HepG2 (cell line): ENCODE measurements around the gene SLC51B. TPM values are rescaled to one million over a fixed set of nuclear protein-coding genes. Genes with fewer than 3 reads are reported as not detected.

Experiments
- ATAC-seq: fragments of 200-7000 bp; cut with Tn5 transposase; 3 replicates; pipeline ENCODE4 v1.9.1; 2020; ENCODE audit warnings: mild to moderate bottlenecking, moderate library complexity
- BruUV-seq: library from RNA; stranded (reverse); fragments of 400-500 nt; replicated peaks from 2 replicates; lab custom pipeline; 2021; lab: Mats Ljungman, UMichigan
- CTCF ChIA-PET: fragments of 300-600 bp; formaldehyde crosslinking; extraction: SDS; loops from one replicate; lab custom pipeline; 2021; ENCODE audit warnings: low total read pairs, inconsistent platforms, low intra/inter-chr PET ratio; lab: Yijun Ruan, JAX
- POLR2A ChIA-PET: fragments of 350-600 bp; sonication (Branson Sonifier 250); formaldehyde crosslinking; loops from one replicate; lab custom pipeline; 2020; ENCODE audit warnings: antibody characterized with exemption, inconsistent platforms; lab: Yijun Ruan, JAX
- DNase-seq: peaks from one replicate; pipeline ENCODE4 v3.0.0-alpha.2; 2015; ENCODE audit warnings: low spot score
- FAIRE-seq: peaks from 3 replicates; lab custom pipeline; 2011; peaks lifted over from hg19 to GRCh38; lab: Jason Lieb, UNC
- H2AFZ ChIP-seq: one replicate; pipeline ENCODE4 v1.6.1; 2011; ENCODE audit warnings: low read length, inconsistent platforms
- H3K27ac ChIP-seq: fragments of 300-600 bp; 3 replicates; pipeline ENCODE4 v1.8.0; 2011; ENCODE audit warnings: mixed run types, mild to moderate bottlenecking, mixed read lengths, low read length, inconsistent platforms; ENCODE audit not compliant: insufficient read depth; ENCODE audit errors: extremely low read length
- H3K27me3 ChIP-seq, 2 experiments: fragments of 200-600 bp in 1 of 2; 2 replicates in 1 of 2; 3 replicates in 1 of 2; pipeline versions ENCODE4 v1.6.0 to v1.8.0; 2011; ENCODE audit warnings: low read length in 2 of 2, mild to moderate bottlenecking in 2 of 2, moderate library complexity in 2 of 2, inconsistent platforms in 1 of 2; ENCODE audit not compliant: insufficient read depth in 2 of 2, control insufficient read depth in 1 of 2
- H3K36me3 ChIP-seq, 2 experiments: fragments of 200-600 bp in 1 of 2; replicated peaks in 1 of 2; 2 replicates in 1 of 2; 3 replicates in 1 of 2; pipeline versions ENCODE4 v1.5.1 to v1.8.0; 2011; ENCODE audit warnings: low read length in 2 of 2, inconsistent platforms in 1 of 2; ENCODE audit not compliant: insufficient read depth in 2 of 2, control insufficient read depth in 1 of 2
- H3K4me1 ChIP-seq: 2 replicates; pipeline ENCODE4 v1.5.1; 2012; ENCODE audit warnings: low read length, inconsistent platforms; ENCODE audit not compliant: insufficient read depth
- H3K4me2 ChIP-seq: 2 replicates; pipeline ENCODE4 v1.6.0; 2011; ENCODE audit warnings: low read depth, low read length, inconsistent platforms
- H3K4me3 ChIP-seq, 3 experiments: fragments of 200-600 bp in 1 of 3; sonication (generic), shearing (Covaris generic) in 1 of 3; replicated peaks in 1 of 3; 2 replicates each; pipeline ENCODE4 v1.5.1; 2011 to 2016; ENCODE audit warnings: low read length in 3 of 3, inconsistent platforms in 2 of 3, low read depth in 2 of 3, mild to moderate bottlenecking in 2 of 3, control low read depth in 1 of 3, mixed read lengths in 1 of 3; ENCODE audit not compliant: insufficient read depth in 1 of 3
- H3K79me2 ChIP-seq: one replicate; pipeline ENCODE4 v1.6.1; 2011; ENCODE audit warnings: low read length, inconsistent platforms; ENCODE audit not compliant: insufficient read depth
- H3K9ac ChIP-seq: 2 replicates; pipeline ENCODE4 v1.6.0; 2011; ENCODE audit warnings: mild to moderate bottlenecking, low read depth, low read length, inconsistent platforms; ENCODE audit not compliant: insufficient read depth
- H3K9me3 ChIP-seq: 2 replicates; pipeline ENCODE4 v1.5.1; 2012; ENCODE audit warnings: mild to moderate bottlenecking, low read length
- H4K20me1 ChIP-seq: 2 replicates; pipeline ENCODE4 v1.6.0; 2011; ENCODE audit warnings: inconsistent platforms, mild to moderate bottlenecking, low read length, moderate library complexity; ENCODE audit not compliant: insufficient read depth
- ADNP ChIP-seq: sonication (generic); formaldehyde crosslinking; IDR thresholded peaks from 2 replicates; pipeline ENCODE4 v1.4.0; 2020; ENCODE audit warnings: missing genetic modification reagents
- CC2D1A ChIP-seq: sonication (generic); formaldehyde crosslinking; IDR thresholded peaks from 2 replicates; pipeline ENCODE4 v1.8.1; 2023; ENCODE audit warnings: mild to moderate bottlenecking, missing genetic modification reagents
- DBP ChIP-seq: sonication (generic); formaldehyde crosslinking; IDR thresholded peaks from 2 replicates; pipeline ENCODE4 v1.4.0; 2020; ENCODE audit warnings: missing genetic modification reagents; ENCODE audit errors: not compliant biosample characterization
- ELF4 ChIP-seq: sonication (generic); formaldehyde crosslinking; IDR thresholded peaks from 2 replicates; pipeline ENCODE4 v1.5.0; 2020; ENCODE audit warnings: missing genetic modification reagents, mild to moderate bottlenecking, moderate library complexity, borderline replicate concordance
- GABPA ChIP-seq, 2 experiments: IDR thresholded peaks; 2 replicates each; pipeline ENCODE4 v1.6.1; 2011 to 2016; ENCODE audit warnings: low read depth in 2 of 2, low read length in 1 of 2, missing biosample characterization in 1 of 2, missing genetic modification characterization in 1 of 2
- GABPB1 ChIP-seq: IDR thresholded peaks from 2 replicates; pipeline ENCODE4 v1.6.1; 2016; ENCODE audit warnings: mild to moderate bottlenecking, missing genetic modification reagents, moderate library complexity, missing compliant biosample characterization
- HCFC1 ChIP-seq: fragments of 150-350 bp; IDR thresholded peaks from 2 replicates; pipeline ENCODE4 v1.6.1; 2014; ENCODE audit warnings: low read depth, low read length
- HHEX ChIP-seq: IDR thresholded peaks from 2 replicates; pipeline ENCODE4 v1.6.1; 2016; ENCODE audit warnings: control low read depth
- NKX3-1 ChIP-seq: sonication (generic); formaldehyde crosslinking; IDR thresholded peaks from 2 replicates; pipeline ENCODE4 v1.5.0; 2020; ENCODE audit warnings: missing genetic modification reagents
- NR2C2 ChIP-seq: sonication (generic); formaldehyde crosslinking; IDR thresholded peaks from 2 replicates; pipeline ENCODE4 v1.4.0; 2020; ENCODE audit warnings: missing genetic modification reagents, mild to moderate bottlenecking, moderate library complexity, borderline replicate concordance
- PHF21A ChIP-seq: sonication (generic); formaldehyde crosslinking; IDR thresholded peaks from 2 replicates; pipeline ENCODE4 v1.5.0; 2020; ENCODE audit warnings: mild to moderate bottlenecking, missing genetic modification reagents
- SRSF4 ChIP-seq: fragments of 200-400 bp; formaldehyde crosslinking; IDR thresholded peaks from one replicate; pipeline ENCODE4 v1.6.1; 2018; ENCODE audit warnings: mild to moderate bottlenecking, low read depth, low read length, moderate library complexity; ENCODE audit not compliant: poor library complexity, severe bottlenecking
- ZBTB1 ChIP-seq: sonication (generic); formaldehyde crosslinking; IDR thresholded peaks from 2 replicates; pipeline ENCODE4 v1.4.0; 2020; ENCODE audit warnings: missing genetic modification reagents, borderline replicate concordance
- ZBTB7A ChIP-seq: sonication (generic); formaldehyde crosslinking; IDR thresholded peaks from 2 replicates; pipeline ENCODE4 v1.8.0; 2022; ENCODE audit warnings: mild to moderate bottlenecking, missing genetic modification reagents
- ZBTB7B ChIP-seq: sonication (generic); formaldehyde crosslinking; IDR thresholded peaks from 2 replicates; pipeline ENCODE4 v1.4.0; 2020; ENCODE audit warnings: missing genetic modification reagents
- ZFP90 ChIP-seq: sonication (generic); formaldehyde crosslinking; IDR thresholded peaks from 2 replicates; pipeline ENCODE4 v1.8.0; 2022; ENCODE audit warnings: missing genetic modification reagents, mild to moderate bottlenecking, inconsistent platforms, borderline replicate concordance
- ZNF263 ChIP-seq: sonication (generic); formaldehyde crosslinking; IDR thresholded peaks from 2 replicates; pipeline ENCODE4 v1.4.0; 2020; ENCODE audit warnings: missing genetic modification reagents
- ZNF616 ChIP-seq: sonication (generic); formaldehyde crosslinking; IDR thresholded peaks from 2 replicates; pipeline ENCODE4 v1.5.0; 2020; ENCODE audit warnings: low read depth, mild to moderate bottlenecking, missing genetic modification reagents
- WGBS: methylation state at CpG from one replicate; pipeline ENCODE4 v1.1.6; 2017; ENCODE audit warnings: low lambda C conversion rate; 5-methylcytosine and 5-hydroxymethylcytosine counted together
- in situ Hi-C: cut with HindIII; loops from 2 replicates; pipeline ENCODE4 v1.10.0; 2017; ENCODE audit warnings: low pct_unique_long_range_greater_than_20kb; ENCODE audit not compliant: extremely low pct_ligation_motif_present
- intact Hi-C: fragments of 100-400 bp; cut with micrococcal nuclease; formaldehyde crosslinking; loops from one replicate; pipeline ENCODE4 v1.10.0; 2022; ENCODE audit not compliant: unreplicated experiment
- polyA plus RNA-seq, 8 experiments: library from polyadenylated mRNA; depleted of rRNA in 3 of 8; stranded (reverse) in 7 of 8; unstranded in 1 of 8; fragments of >200 nt; fragmentation: Illumina TruSeq in 4 of 8; extraction: Trizol in 4 of 8; gene quantifications; 2 replicates each; pipeline versions ENCODE4 v1.2.1 to v1.2.3, GENCODE V29; 2011 to 2016; ENCODE audit warnings: low read depth in 4 of 8, missing spikeins in 1 of 8, mixed read lengths in 1 of 8; ENCODE audit not compliant: insufficient read depth in 1 of 8
- total RNA-seq, 5 experiments: library from RNA; depleted of rRNA; stranded (reverse); fragments of >200 nt; fragmentation: Illumina TruSeq; extraction: Trizol; gene quantifications; 2 replicates each; pipeline ENCODE4 v1.2.3, GENCODE V29; 2016; ENCODE audit warnings: low read depth in 1 of 5
- TF ChIP-seq, protein P1 (sequence below): sonication (generic); formaldehyde crosslinking; IDR thresholded peaks from 2 replicates; pipeline ENCODE4 v1.4.0; 2020; ENCODE audit warnings: missing genetic modification reagents
- TF ChIP-seq, protein P2 (sequence below): sonication (generic); formaldehyde crosslinking; IDR thresholded peaks from 2 replicates; pipeline ENCODE4 v1.4.0; 2020; ENCODE audit warnings: missing genetic modification reagents

Gene SLC51B
- total and polyA plus RNA-seq, 2 of the 13 experiments (the other 11 are each of a cell fraction or from before 2014, with no cell fraction given), result 14.9 to 17.1 TPM

DNA sequence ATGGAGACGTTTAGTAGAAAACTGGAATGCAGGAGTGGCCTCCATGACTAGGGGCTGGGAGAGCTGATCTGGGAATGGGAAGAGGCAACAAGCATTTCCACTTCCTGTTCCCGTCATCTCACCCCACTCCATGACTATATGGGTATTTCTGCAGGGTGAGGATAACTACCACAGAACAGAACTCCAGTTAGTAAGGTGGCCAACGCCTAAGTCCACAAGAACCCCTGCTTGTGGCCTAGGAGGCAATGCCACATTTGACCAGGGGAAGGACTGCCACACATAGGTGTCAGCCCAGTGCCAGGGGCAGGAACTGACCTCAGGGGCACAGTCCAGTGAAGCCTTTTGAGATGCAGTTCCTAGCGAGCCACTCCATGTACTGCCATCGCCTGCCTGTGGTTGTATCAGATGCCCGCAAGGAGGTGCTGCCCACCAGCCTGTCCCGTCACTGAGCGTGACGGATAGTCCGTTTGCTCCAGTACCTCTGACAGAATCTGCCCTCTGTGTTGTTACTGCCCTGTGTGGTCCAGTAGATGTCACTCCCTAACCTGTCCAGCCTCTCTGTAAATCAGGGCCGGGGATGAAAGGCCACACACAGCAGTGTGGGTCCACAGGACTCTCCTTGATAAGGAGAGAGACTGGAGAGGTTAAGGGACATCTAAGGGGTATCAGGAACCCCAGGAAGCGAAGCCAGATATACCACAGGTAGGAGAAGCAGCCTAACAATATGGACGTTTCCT lies 12.2 kb upstream of the SLC51B start:
- FAIRE-seq (peak; percentile 97), DNase-seq (peak; percentile 95), ATAC-seq (peak; percentile 94)
- Histone ChIP-seq H4K20me1 (no peaks in the 10 kb centered on the region), H3K36me3 (no peaks in the 10 kb centered on the region), H2AFZ (peak overlapping the region; percentile 82), H3K9me3 (no peaks in the 10 kb centered on the region), H3K4me2 (peak overlapping the region; percentile 70), H3K9ac (peak overlapping the region; percentile 23; the same call in 1 of the 2 replicates), H3K27ac (peak overlapping the region; percentile 31), H3K27me3 (no peaks in the 10 kb centered on the region; a peak in 1 of 5 replicates), H3K4me1 (peaks cover 64% of the 10 kb centered on the region), H3K79me2 (peaks cover 10% of the 10 kb centered on the region), H3K4me3 (peak overlapping the region; percentile 32 to 52 (median 34); a peak in 5 of 6 replicates)
- ChIA-PET CTCF (interaction anchor here (0.7 to 3.1 kb wide), 14 partner anchors 18 to 302 kb away, joined by 3 to 56 read pairs (median 5); no protein-coding TSS in a partner anchor), POLR2A (interaction anchor here (0.7 to 1.5 kb wide), 6 partner anchors 12 to 267 kb away, joined by 3 to 7 read pairs (median 4); partner anchors contain the start of genes CLPX and SLC51B)
- BruUV-seq, result no TSS peak
- in situ Hi-C loops (loop anchor here (10.0 kb wide), 2 partner anchors 52 to 262 kb away; partner anchors contain the start of gene RNU5A-1), intact Hi-C loops (loop anchor here (1.0 to 10.0 kb wide), 8 partner anchors 12 to 264 kb away; partner anchors contain the start of genes CLPX, RNU5A-1 and SLC51B)
- under 1% methylated on average over 6 of the region's 13 CpGs for WGBS
- TF ChIP-seq ZNF616 (CRISPR knock-in tag) (0 out of 2 replicates have a peak, but pooled peaks have one; percentile 54), ZFP90 (CRISPR knock-in tag) (no peak), ZBTB7A (peak; percentile 57; the same call in 1 of the 2 replicates), CC2D1A (CRISPR knock-in tag) (no peak), ZNF263 (no peak), NR2C2 (CRISPR knock-in tag) (peak; percentile 27; the same call in 1 of the 2 replicates), GABPA (IDR thresholded peaks at IDR 0.05; ENCODE audit: low read depth, low read length) (no peak), GABPA (CRISPR knock-in tag; IDR thresholded peaks at IDR 0.05; ENCODE audit: low read depth) (peak; percentile 72), ZBTB1 (CRISPR knock-in tag) (no peak), HHEX (CRISPR knock-in tag) (no peak), SRSF4 (no peak), ZBTB7B (0 out of 2 replicates have a peak, but pooled peaks have one; percentile 28), ELF4 (0 out of 2 replicates have a peak, but pooled peaks have one; percentile 64), GABPB1 (peak; percentile 60), HCFC1 (no peak; the same call in 1 of the 2 replicates), NKX3-1 (CRISPR knock-in tag) (no peak), ADNP (peak; percentile 7; the same call in 1 of the 2 replicates), DBP (CRISPR knock-in tag) (no peak), PHF21A (CRISPR knock-in tag) (peak; percentile 55; the same call in 1 of the 2 replicates)
- TF ChIP-seq, protein P1, sequence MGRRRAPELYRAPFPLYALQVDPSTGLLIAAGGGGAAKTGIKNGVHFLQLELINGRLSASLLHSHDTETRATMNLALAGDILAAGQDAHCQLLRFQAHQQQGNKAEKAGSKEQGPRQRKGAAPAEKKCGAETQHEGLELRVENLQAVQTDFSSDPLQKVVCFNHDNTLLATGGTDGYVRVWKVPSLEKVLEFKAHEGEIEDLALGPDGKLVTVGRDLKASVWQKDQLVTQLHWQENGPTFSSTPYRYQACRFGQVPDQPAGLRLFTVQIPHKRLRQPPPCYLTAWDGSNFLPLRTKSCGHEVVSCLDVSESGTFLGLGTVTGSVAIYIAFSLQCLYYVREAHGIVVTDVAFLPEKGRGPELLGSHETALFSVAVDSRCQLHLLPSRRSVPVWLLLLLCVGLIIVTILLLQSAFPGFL (CRISPR knock-in tag), result no peak
- TF ChIP-seq, protein P2, sequence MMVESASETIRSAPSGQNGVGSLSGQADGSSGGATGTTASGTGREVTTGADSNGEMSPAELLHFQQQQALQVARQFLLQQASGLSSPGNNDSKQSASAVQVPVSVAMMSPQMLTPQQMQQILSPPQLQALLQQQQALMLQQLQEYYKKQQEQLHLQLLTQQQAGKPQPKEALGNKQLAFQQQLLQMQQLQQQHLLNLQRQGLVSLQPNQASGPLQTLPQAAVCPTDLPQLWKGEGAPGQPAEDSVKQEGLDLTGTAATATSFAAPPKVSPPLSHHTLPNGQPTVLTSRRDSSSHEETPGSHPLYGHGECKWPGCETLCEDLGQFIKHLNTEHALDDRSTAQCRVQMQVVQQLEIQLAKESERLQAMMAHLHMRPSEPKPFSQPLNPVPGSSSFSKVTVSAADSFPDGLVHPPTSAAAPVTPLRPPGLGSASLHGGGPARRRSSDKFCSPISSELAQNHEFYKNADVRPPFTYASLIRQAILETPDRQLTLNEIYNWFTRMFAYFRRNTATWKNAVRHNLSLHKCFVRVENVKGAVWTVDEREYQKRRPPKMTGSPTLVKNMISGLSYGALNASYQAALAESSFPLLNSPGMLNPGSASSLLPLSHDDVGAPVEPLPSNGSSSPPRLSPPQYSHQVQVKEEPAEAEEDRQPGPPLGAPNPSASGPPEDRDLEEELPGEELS, result peak; percentile 52; the same call in 1 of the 2 replicates
